Prostate gland (tissue), 2 donors: ENCODE results near the gene SPTLC1.

ENCODE experiments used
- CTCF ChIP-seq, 4 experiments: fragments of 200-600 bp in 2 of 4; fragments of 450-650 bp in 2 of 4; sonication (generic) in 2 of 4; IDR thresholded peaks; 1 replicate in 3 of 4; 2 replicates in 1 of 4; pipeline ENCODE4 v1.5.1; 2016 to 2019; ENCODE audit warnings: antibody characterized with exemption in 4 of 4, mild to moderate bottlenecking in 2 of 4, moderate library complexity in 2 of 4
- POLR2A ChIP-seq: fragments of 450-650 bp; IDR thresholded peaks from one replicate; pipeline ENCODE4 v1.6.1; 2016; ENCODE audit warnings: antibody characterized with exemption, mild to moderate bottlenecking

GRCh38 chr9:92108122-92108521 lies 7.1 kb downstream of the SPTLC1 start:
- TF ChIP-seq POLR2A (no peak), CTCF (IDR thresholded peaks at IDR 0.05) (no peak)
